Measurements from ENCODE around the gene TCF3. TPM values are rescaled to one million over a fixed set of nuclear protein-coding genes. Genes with fewer than 3 reads are reported as not detected.

Gene TCF3
- polyA plus RNA-seq, 1 donor (not counting 4 experiments of a cell fraction or from before 2014, with no cell fraction given), result 40.0 TPM

DNA sequence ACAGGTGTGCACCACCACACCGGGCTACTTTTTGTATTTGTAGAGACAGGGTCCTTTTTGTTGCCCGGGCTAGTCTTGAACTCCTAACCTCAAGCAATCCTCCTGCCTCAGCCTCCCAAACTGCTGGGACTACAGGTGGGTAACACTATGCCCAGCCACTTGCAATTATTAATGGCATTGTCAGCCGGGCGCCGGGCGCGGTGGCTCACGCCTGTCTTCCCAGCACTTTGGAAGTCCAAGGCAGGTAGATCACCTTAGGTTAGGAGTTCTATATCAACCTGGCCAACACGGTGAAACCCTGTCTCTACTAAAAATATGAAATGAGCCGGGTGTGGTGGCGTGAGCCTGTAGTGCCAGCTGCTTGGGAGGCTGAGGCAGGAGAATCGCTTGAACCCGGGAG, 81.6 kb downstream of the TCF3 start:
- Histone ChIP-seq H3K4me3 (ENCODE audit: control insufficient read depth in 2 of 3, extremely low read depth in 1 of 3, insufficient read depth in 2 of 3, low read depth in 1 of 3, low read length in 3 of 3) (no peak overlapping the region), H3K27me3 (ENCODE audit: control insufficient read depth, extremely low read depth, insufficient read depth, low read length) (peaks cover 11% of the 10 kb centered on the region), H3K9ac (ENCODE audit: control insufficient read depth, extremely low read depth, insufficient read depth, low read length) (no peak overlapping the region), H3K9me3 (ENCODE audit: control insufficient read depth, low read depth, low read length) (no peaks in the 10 kb centered on the region), H2AFZ (ENCODE audit: control insufficient read depth, low read length) (no peak overlapping the region), H3K9me1 (ENCODE audit: control insufficient read depth, extremely low read depth, insufficient read depth, low read length) (no peaks in the 10 kb centered on the region), H3K4me2 (ENCODE audit: control insufficient read depth, extremely low read depth, insufficient read depth, low read depth, low read length) (no peak overlapping the region), H3K36me3 (ENCODE audit: control insufficient read depth in 2 of 2, extremely low read depth in 1 of 2, insufficient read depth in 2 of 2, low read length in 2 of 2) (peaks cover 0 to 4% of the 10 kb centered on the region in 2 experiments), H3K79me2 (ENCODE audit: control insufficient read depth, insufficient read depth, low read length) (peaks cover 9% of the 10 kb centered on the region), H3K4me1 (ENCODE audit: control insufficient read depth, extremely low read depth, insufficient read depth, low read length) (no peaks in the 10 kb centered on the region), H4K20me1 (ENCODE audit: control insufficient read depth, extremely low read depth, insufficient read depth, low read length) (no peaks in the 10 kb centered on the region), H3K27ac (ENCODE audit: control insufficient read depth, insufficient read depth, low read length) (no peak overlapping the region)
- FAIRE-seq (no peak), DNase-seq (ENCODE audit: low read depth, low spot score) (no peak)
- dilution Hi-C loops (cut with MboI; ENCODE audit: extremely low pct_ligation_motif_present, low sequenced_read_pairs), result no loop called here
- TF ChIP-seq, protein P1, sequence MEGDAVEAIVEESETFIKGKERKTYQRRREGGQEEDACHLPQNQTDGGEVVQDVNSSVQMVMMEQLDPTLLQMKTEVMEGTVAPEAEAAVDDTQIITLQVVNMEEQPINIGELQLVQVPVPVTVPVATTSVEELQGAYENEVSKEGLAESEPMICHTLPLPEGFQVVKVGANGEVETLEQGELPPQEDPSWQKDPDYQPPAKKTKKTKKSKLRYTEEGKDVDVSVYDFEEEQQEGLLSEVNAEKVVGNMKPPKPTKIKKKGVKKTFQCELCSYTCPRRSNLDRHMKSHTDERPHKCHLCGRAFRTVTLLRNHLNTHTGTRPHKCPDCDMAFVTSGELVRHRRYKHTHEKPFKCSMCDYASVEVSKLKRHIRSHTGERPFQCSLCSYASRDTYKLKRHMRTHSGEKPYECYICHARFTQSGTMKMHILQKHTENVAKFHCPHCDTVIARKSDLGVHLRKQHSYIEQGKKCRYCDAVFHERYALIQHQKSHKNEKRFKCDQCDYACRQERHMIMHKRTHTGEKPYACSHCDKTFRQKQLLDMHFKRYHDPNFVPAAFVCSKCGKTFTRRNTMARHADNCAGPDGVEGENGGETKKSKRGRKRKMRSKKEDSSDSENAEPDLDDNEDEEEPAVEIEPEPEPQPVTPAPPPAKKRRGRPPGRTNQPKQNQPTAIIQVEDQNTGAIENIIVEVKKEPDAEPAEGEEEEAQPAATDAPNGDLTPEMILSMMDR (optimal IDR thresholded peaks at IDR 0.05 in 1 of 3, IDR thresholded peaks at IDR 0.05 in 1 of 3, conservative IDR thresholded peaks at IDR 0.05 in 1 of 3; ENCODE audit: extremely low read depth in 1 of 3, insufficient read depth in 2 of 3, low read length in 3 of 3), result no peak
- no peak for TF ChIP-seq EZH2 (IDR thresholded peaks at IDR 0.05; ENCODE audit: low read length)

- Histone ChIP-seq H4K20me1 (ENCODE audit: control insufficient read depth, extremely low read depth, insufficient read depth, low read length) (no peaks in the 10 kb centered on the region), H3K9ac (ENCODE audit: control insufficient read depth, extremely low read depth, insufficient read depth, low read length) (no peak overlapping the region), H3K4me2 (ENCODE audit: control insufficient read depth, extremely low read depth, insufficient read depth, low read depth, low read length) (no peak overlapping the region), H3K27ac (ENCODE audit: control insufficient read depth, insufficient read depth, low read length) (no peak overlapping the region), H3K36me3 (ENCODE audit: control insufficient read depth in 2 of 2, extremely low read depth in 1 of 2, insufficient read depth in 2 of 2, low read length in 2 of 2) (no peaks in the 10 kb centered on the region), H3K79me2 (ENCODE audit: control insufficient read depth, insufficient read depth, low read length) (peaks cover 13% of the 10 kb centered on the region), H3K9me3 (ENCODE audit: control insufficient read depth, low read depth, low read length) (no peaks in the 10 kb centered on the region), H2AFZ (ENCODE audit: control insufficient read depth, low read length) (no peak overlapping the region), H3K4me1 (ENCODE audit: control insufficient read depth, extremely low read depth, insufficient read depth, low read length) (no peaks in the 10 kb centered on the region), H3K4me3 (ENCODE audit: control insufficient read depth in 2 of 3, extremely low read depth in 1 of 3, insufficient read depth in 2 of 3, low read depth in 1 of 3, low read length in 3 of 3) (no peak overlapping the region), H3K9me1 (ENCODE audit: control insufficient read depth, extremely low read depth, insufficient read depth, low read length) (no peaks in the 10 kb centered on the region), H3K27me3 (ENCODE audit: control insufficient read depth, extremely low read depth, insufficient read depth, low read length) (peaks cover 11% of the 10 kb centered on the region)
- dilution Hi-C loops (cut with MboI; ENCODE audit: extremely low pct_ligation_motif_present, low sequenced_read_pairs), result no loop called here
- FAIRE-seq, result no peak
- no peak for DNase-seq (ENCODE audit: low read depth, low spot score)
- no peak for TF ChIP-seq EZH2 (IDR thresholded peaks at IDR 0.05; ENCODE audit: low read length)
- TF ChIP-seq, protein P1 (optimal IDR thresholded peaks at IDR 0.05 in 1 of 3, IDR thresholded peaks at IDR 0.05 in 1 of 3, conservative IDR thresholded peaks at IDR 0.05 in 1 of 3; ENCODE audit: extremely low read depth in 1 of 3, insufficient read depth in 2 of 3, low read length in 3 of 3), result no peak
These were observed 82.4 kb downstream of the TCF3 start for GRCh38 chr19:1569997-1570396.

Measured in keratinocyte (primary cell).